ENCODE data around the gene NEURL1B.
"Not testable (repeated sequence)": the region's sequence is repeated elsewhere in the genome, so short reads cannot be mapped to it uniquely, and the experiment has no call there.

Gene NEURL1B, protein sequence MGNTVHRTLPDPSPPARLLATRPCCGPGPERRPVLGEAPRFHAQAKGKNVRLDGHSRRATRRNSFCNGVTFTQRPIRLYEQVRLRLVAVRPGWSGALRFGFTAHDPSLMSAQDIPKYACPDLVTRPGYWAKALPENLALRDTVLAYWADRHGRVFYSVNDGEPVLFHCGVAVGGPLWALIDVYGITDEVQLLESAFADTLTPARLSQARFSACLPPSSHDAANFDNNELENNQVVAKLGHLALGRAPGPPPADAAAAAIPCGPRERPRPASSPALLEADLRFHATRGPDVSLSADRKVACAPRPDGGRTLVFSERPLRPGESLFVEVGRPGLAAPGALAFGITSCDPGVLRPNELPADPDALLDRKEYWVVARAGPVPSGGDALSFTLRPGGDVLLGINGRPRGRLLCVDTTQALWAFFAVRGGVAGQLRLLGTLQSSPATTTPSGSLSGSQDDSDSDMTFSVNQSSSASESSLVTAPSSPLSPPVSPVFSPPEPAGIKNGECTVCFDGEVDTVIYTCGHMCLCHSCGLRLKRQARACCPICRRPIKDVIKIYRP

DNA sequence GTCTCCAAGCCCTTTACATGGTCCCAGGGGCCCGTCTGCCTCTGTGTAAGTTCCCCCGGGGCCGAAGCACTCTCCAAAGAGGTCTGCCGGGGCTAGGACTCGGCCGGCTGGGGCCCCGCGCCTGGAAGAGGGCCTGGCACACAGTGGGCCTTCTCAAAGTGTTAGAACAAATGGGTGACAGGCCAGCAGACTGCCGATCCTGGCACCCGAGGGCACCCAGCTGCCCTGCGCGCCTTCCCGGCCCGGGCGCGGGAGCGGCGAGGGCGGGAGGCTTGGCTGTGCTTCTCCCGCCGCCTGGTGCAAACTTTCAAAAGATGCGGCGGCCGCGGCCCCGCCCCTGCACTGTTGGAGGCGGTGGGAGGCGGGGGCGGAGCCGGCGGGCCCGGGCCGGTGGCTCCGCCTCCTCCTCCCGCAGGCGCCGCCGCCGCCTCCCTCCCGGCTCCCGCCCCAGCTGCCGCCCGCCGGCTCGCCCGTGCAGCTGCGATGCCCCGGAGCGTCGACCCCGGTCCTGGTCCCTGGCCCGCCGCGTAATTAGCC lies at the start of gene NEURL1B:
Gene NEURL1B, plus strand, starts transcription at position 442 of the 537 bp plus-strand sequence. CDS start 144 bp downstream, outside the sequence.
- peak; percentile 15 for DNase-seq (ENCODE audit: low read depth, low spot score)

DNA sequence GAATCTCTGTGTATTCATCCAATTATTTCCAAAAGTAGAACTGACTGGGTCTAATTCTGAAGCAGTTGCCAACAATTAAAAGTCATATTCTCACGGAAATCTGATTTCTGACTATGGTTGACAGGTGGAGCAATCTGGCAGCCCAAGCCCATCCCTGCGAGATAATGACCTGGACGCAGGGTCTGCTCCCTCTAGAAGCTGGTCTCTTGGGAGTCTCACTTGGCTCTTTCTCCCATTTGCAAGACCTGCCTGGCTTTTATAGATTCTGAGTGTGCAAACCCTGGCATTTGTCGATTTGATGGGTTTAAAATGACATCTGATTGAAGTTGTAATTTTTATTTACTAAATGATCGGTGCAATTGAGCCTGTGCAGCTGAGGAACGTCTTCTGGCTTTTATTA lies 49.4 kb upstream of the NEURL1B start:
- no peak for DNase-seq (ENCODE audit: low read depth, low spot score)

DNA sequence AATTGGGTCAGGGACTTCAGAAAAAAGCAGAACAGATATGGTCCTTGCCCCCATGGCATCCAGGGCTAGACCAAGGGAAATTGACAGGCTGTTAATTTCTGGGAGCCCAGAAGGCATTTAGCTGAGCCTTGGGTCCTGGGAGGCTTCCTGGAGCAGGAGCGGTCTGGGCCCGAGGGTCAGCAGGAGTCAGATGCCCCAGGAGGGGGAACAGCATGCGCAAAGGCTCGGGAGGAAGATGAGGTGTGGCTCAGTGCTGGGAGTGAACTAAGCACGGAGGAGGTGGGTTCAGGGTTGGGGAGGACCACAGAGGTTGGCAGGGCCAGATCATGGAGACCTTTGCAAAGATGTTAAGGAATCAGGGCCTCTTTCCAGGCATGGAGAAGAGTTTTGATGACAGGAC lies 48.2 kb upstream of the NEURL1B start:
- DNase-seq (ENCODE audit: low read depth, low spot score) = no peak

DNA sequence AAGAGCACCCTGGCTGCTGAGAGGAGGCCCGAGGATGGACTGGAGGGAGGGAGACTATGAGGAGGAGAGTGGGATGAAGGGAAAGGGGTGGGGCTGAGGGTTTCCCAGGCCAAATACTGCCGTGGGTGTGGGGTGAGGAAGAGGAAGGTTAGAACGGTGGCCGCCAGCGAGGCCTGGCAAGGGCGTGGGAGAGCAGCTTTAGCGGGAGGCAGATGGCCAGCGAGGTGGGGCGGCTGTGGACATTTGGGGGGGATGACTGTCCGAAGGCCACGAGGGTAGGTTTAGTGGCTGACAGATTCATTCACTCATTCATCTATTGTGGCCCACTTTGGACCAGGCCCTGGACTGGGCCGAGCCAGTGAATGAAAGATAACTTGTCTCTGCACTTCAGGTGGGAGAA lies 47.8 kb upstream of the NEURL1B start:
- no peak for DNase-seq (ENCODE audit: low read depth, low spot score)

DNA sequence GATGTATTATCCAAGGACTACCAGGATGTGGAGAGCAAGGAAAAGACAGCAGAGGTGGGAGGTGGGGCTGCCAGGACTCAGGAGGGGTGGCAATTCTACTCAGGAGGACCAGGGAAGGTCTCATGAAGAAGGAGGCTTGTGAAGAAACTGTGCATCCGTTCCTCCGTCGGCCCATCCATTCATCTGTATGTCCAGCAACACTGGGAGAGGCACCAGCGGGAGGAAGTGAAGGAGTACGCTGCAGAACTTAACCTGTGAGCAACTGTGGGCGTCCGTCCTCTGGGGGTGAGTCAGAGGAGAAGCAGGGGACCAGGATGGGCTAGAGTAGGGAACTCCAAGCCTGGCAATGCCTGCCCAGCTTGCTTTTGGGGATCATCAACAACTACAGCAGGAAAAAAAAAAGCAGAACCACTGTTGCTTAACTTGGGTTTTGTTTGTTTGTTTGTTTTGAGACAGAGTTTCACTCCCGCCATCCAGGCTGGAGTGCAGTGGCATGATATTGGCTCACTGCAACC lies 47.3 kb upstream of the NEURL1B start:
- DNase-seq (ENCODE audit: low read depth, low spot score) = no peak

DNA sequence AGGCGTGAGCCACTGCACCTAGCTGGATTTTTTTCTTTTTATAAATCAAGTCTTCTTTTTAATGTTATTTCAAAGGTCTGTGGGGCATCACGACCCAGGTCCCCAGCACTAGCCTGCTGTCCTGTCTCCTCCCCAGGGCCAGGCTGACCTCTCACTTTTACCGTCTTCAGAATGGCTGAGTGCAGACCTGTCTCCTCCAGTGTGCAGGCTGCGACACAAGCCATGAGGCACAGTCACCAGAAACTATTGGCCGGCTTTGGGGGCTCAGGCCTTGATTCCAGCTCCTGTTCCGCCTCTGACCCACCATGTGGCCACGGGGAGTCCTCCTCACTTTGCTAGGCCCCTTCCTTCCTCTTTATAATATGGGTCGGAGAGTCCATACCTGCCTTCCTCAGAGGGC lies 46.6 kb upstream of the NEURL1B start:
- DNase-seq (ENCODE audit: low read depth, low spot score) = no peak

DNA sequence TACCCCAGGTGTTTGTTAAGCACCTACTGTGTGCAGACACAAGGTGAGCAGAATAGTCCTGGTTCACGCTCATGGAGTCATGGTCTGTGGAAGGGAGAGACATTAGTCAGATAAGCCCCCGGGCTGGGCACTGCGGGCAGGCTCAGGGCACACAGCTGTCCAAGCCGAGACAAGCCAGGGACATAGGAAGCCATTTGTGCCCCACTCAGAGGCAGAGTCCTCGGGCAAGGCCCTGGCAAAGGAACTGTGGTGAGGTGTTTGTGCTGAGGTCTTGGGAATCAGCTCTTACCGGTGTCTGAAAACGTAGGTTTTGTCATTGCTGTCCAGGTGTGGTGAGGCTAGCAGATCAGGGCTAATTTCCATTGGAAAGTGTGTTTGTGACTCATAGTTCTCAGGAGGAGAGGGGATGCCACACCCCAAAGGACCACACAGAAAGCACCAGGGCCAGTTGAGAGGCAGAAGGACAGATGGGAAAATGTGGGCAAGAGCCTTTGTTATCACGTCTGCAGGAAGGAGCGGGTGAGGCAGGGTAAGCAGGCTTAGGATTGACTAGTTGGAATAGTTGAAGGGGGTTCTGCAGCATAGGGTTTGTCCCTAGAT lies 46.1 kb upstream of the NEURL1B start:
- DNase-seq (ENCODE audit: low read depth, low spot score) = no peak

DNA sequence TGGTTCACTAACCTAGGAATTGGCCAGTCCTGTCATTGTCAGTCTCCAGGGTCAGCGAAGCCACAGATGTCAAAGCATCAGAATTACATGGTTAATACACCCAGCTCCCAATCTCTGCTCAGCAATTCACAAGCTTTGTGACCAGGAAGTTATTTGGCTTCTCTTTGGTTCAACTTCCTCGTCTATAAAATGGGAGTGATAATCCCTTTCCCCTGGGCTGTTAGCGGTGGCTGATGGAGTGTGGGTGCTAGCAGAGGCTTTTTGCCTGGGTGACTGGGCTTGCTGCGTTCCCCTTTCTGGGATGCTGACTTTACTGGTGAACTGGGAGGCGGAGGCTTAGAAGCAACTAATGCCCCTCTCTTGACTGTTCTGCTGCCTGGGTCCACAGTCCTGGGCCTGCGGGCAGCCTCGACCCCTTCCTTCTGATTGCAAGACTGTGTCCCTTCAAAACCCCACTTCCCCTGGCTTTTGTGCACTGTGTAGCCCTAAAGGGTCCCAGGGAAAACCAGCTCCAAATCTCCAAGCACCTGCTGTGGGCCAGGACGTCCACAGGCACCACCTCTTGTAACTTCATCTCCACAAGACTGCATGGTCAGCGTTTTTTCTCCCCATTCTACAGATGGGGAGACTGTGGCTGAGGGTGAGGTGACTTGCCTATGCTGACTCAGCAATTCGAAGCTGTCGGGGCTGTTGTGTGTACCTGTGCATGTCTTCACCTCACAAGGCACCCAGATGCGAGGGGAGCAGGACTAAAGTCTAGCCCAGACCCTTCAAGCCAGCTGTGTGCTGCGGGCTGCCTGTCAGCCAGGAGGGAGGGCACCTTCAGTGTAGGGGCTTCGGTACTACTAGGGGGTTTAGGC lies 45.2 kb upstream of the NEURL1B start:
- DNase-seq (ENCODE audit: low read depth, low spot score) = no peak

DNA sequence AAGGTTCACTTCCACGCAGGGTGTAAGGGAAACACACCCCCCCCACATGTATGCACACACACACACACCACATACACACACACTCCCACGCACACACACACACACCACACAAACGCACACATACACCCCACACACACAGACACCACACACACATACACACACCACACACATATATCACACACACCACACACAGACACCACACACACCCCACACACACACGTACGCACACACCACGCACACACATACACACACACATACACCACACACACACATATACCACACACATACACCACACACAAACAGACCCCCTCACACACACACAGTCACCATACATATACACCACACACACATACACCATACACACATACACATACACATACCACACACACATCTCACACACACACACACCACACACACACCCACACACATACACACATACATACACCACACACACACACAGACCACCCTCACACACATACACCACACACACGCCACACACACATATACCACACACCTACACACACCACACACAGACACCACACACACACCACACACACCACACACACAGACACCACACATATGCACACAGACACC lies 44.3 kb upstream of the NEURL1B start:
- no peak for DNase-seq (ENCODE audit: low read depth, low spot score)

DNA sequence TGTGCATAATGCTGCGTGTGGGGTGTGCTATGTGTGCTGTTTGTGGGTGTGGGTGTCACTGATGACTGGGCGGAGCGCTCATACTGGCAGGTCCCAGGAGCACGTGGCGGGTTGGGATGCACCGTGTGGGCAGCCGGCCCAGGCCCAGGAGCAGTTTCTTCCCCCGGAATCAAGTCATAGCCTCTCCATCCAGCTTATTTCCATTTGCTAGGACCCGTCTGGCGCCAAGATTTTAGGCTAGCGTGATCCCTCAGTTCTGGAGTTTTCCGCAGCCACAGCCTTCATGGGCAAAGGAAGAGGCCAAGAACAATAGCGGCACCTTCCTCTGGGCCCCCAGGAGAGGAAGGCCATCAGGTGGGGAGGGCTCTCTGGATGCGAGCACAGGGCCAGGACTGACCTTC lies 43.3 kb upstream of the NEURL1B start:
- no peak for DNase-seq (ENCODE audit: low read depth, low spot score)

DNA sequence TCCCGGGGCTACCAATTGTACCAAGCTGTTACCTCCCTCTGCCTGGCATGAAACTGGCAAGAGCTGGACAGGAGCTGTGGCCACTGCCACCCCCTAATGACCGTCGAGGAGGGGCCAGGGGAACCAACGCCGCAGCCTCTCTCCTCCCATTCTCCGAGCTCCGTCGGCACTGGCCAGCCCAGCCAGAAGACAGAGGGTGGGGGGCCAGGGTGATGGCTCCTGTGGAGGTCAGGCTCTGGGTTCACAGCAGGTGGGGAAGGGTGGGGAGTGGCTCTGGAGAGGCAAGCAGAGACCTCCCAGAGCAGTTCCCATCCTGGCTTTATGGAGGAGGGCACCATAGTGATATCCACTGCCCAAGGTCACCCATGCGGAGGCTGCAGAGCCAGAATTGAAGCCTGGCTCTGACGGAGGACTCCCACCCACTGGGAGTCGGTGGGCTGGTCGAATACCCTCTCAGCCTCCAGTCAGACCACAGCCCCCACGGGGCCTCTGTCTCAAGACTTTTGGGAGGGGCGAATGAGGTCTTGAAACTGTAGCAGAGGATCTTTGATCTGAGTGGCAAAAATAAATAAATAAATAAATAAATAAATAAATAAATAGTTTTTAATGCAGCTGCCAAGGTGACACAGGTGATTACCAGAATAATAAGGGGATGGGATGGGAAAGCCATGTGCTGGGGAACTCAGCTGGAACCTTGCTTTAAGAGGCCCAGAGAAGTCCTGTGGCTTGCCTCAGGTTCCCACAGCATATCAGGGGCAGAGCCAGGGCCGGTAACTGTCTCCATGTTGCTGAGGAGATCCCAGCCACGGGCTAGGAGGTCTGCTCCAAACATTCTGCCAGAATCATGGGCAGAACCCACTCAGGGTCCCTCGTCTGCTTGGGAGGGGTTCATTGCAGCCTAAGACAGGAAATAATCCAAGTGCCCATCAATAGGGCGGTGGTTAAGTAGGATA lies 42.5 kb upstream of the NEURL1B start:
- no peak for DNase-seq (ENCODE audit: low read depth, low spot score)

DNA sequence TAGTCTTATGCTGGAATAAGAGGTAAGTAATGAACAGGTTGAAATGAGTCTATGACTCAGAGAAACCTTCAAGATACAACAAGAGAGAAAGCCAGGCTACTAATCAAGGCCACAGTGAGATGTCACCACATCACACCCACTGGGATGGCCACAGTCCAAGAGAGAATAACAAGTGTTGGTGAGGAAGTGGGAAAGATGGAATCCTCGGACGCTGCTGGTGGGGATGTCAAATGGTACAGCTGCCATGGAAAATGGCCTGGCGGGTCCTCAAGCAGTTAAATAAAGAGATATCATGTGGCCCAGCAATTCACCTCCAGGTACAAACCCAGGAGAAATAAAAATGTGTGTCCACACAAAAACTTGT lies 41.9 kb upstream of the NEURL1B start:
- DNase-seq (ENCODE audit: low read depth, low spot score) = no peak

DNA sequence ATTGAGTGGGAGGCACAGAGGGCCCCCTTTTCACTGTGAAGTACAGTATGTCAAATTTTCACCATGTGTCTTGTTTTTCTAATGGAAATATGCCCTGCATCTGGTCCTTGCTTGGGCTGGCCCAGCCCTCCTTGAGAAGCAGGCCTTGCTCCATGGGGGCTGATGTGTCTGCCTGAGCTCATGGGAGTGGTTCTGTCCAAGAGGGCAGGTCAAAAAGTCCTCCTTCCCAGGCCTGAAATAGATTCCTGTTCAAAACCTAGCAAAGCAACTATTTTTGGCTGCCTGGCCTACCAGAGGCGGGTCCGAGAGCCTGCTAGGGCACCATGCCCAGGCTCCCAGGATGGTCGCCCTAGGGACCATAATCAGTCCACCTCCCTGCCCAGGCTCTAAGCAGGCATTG lies 40.5 kb upstream of the NEURL1B start:
- no peak for DNase-seq (ENCODE audit: low read depth, low spot score)

DNA sequence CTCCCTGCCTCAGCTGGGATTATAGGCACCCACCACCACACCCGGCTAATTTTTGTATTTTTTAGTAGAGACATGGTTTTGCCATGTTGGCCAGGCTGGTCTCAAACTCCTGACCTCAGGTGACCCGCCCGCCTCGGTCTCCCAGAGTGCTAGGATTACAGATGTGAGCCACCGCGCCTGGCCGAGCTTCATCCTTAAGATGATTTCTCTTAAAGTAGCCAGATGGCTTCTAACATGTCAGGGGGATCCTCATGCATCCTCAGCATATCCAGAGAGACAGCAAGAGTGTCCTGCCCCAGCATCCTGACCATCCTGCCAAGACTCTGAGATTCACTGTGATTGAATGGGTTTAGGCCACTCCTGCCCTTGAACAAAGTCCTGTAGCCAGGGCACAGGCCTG lies 39.5 kb upstream of the NEURL1B start:
- DNase-seq (ENCODE audit: low read depth, low spot score) = not testable (repeated sequence)

DNA sequence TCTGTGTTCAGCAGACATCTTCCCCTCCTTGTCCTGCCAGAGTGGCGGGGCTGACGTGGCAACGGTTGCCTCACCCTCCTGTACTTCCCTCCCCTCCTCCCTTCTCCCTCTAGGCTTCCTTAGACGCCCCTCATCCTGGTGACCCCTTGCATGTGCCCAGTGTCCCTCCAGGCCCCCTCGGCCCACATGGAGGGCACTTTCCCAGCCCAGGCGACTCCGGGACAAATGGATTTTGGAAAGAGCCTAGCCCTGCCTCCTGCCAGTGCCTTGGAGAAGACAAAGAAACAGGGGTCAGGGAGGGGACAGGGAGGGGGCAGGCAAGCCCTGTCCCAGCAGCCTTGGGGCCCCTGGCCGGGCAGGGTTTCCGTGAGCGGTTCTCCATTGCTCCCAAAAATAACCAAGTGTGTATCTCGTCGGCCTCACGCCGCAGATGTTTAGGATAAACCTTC lies 38.3 kb upstream of the NEURL1B start:
- no peak for DNase-seq (ENCODE audit: low read depth, low spot score)

DNA sequence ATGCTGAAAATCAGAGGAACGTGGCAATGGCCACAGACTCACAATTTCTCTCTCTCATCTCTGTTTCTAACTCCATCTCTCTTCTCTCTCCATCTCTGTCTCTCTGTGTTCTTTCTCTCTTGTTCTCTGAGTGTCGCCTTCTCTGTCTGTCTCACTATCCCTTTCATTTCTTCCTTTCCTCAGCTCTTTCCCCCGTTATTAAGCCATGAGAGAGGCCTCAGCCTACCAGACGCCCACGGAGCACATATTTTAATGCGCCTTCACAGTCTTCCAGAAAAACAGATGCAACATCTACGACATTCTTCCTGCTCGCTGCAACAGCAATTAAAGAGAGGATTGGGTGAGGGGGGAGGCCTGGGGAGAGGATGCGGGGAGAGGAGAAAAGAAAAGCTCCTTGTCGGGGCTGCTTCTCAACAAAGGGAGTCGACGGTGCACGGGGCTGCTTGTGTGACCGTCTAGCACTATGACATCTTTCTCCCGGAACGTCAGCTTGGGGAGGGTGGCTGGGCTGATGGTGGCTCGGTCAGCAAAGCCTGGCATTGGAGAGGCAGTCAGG lies 37.7 kb upstream of the NEURL1B start:
- DNase-seq (ENCODE audit: low read depth, low spot score) = no peak

DNA sequence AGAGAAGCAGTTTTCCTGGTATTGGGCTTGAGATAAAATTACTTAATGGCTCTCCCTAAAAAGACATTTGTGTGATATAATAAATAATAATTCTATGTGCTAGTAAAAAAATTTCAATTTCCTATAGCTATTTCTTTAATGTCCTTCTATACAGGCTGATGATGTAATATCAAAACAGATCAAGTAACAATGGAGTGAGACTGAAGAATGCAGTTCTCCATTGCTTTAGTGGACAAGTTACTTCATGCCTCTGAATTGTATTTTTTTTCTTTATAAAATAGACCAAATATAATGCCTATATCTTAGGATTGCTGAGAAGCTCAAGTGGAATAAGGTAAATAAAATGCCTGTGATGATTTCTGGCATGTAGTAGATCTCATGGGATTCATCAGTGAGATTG lies 35.6 kb upstream of the NEURL1B start:
- DNase-seq (ENCODE audit: low read depth, low spot score) = no peak

DNA sequence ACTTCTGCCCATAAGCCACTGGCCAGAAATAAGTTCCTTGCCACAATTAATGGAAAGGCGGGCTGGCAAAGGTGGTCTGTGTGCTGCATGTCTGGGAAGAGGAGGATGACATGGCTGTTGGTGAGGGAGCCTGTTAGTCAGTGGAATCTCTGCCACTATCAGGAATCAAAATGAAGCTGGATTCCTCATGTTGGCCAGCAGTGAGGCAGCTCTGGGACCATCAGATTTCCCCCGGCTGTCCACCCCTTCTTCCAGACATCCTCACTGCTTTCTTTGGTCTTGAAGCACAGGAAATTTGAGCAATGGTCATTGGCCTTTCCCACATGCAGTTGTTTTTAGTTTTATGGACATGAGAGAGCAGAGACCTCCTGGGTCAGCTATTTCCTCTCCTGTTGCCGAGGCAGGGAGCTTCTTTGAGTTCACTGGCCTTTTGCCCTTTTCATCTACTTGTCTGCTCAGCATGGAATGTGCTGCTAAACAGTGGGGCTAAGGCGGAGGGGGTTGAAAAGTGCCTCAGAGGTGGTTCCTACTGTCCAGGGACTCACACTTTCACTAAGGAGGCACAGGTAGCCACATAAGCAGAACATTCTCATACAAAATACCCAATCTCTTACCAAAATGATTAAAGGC lies 34.8 kb upstream of the NEURL1B start:
- no peak for DNase-seq (ENCODE audit: low read depth, low spot score)

DNA sequence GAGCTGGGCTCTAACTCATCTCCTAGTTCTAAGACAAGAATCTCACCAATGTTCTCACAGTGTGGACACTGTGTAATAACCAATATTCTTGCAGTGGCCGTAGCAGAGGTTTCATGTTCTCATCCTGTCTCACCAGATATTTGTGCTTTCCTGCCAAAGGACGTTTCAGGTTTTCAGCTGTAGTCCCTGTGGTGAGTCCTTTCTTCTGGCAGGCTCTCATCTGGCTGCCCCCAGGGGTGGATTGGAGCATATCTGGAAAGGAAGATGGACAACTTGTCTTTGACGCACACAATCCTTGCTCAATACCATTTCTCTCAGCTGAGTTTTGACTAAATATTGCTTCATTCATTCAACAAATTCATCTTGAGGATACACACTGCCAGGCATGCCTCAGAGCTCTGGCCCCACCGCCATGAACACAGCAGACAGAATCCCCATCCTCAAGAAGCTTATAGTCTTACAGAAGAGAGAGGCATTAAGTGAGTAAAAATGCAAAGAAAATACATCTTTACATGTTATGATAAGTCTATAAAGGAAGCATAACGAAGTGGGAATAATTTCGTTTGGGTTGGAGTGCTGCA lies 33.8 kb upstream of the NEURL1B start:
- no peak for DNase-seq (ENCODE audit: low read depth, low spot score)

All from smooth muscle cell of the brain vasculature (primary cell).